TTC549 (cell line): Measurements from ENCODE around the gene GRM2.

Experiments used
- FAIRE-seq: peaks from 2 replicates; lab custom pipeline; 2012; peaks lifted over from hg19 to GRCh38; lab: Jason Lieb, UNC

Gene GRM2

GRCh38 chr3:51706021-51706485 lies 815 bp upstream of the GRM2 start:
- FAIRE-seq = no peak

DNA sequence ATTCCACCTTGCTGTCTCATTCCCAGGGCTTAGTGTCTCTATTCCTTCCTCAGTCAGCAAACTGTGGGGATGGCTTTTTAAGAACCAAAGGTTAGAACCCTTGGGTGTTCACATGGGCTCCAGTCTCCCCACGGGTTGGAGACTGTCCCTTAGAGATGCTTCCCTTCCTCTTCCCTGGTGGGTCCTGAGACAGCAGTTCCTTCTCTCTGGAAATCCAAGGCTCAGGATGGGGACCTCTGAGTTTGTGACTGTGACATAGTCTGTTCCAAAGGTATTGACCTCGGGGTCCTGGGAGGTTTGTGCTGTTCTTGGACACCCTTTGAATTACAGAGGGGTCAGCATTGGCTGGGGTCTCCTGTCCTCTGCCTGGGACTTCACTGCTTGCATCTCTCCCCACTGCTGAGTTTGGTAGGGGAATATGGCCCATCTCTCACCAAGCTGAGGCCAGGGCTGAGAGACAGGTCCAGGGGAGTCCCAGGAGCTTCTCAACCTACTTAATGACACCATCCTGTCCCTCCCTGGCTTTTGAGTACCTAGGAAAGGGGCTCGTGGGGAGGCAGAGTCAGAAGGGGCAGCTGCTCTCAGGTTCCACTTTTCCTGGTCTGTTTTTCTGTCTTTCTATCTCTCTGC lies 1.5 kb downstream of the GRM2 start:
- no peak for FAIRE-seq

GRCh38 chr3:51709004-51709420 lies 2.1 kb downstream of the GRM2 start:
- FAIRE-seq = no peak

GRCh38 chr3:51709675-51710074 lies 2.8 kb downstream of the GRM2 start:
- no peak for FAIRE-seq

DNA sequence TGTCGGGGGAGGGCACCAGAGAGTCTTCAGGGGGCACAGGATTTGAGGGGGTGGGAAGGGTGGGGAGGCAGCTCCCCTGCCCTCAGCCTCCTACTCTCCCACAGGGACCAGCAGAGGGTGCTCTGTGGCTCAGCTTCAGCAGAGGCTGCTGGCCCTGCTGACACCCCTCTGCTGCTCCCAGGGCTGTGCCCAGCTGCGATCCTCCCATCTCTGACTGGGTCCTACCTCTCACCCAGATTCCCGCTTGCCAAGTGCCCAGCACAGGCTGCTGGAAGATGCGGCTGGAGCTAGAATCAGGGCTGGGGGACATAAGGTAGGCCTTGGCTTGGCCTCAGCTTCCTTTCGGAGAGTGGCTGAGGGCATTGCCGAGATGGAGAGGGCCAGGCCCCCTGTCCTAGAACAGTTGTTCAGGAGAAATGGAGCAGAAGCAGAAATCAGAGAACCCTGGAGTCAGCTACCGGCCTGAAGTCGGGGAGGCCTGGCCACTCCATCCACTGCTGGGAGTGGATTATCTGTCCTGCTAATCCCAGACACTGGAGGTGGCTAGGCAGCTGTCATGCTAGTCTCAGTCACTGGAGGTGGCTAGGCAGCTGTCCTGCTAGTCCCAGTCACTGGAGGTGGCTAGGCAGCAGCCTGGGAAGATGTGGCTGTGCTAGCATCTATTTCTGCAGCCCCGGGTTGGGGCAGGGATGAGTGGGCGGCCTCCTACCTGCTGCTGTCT lies 3.9 kb downstream of the GRM2 start:
- no peak for FAIRE-seq

DNA sequence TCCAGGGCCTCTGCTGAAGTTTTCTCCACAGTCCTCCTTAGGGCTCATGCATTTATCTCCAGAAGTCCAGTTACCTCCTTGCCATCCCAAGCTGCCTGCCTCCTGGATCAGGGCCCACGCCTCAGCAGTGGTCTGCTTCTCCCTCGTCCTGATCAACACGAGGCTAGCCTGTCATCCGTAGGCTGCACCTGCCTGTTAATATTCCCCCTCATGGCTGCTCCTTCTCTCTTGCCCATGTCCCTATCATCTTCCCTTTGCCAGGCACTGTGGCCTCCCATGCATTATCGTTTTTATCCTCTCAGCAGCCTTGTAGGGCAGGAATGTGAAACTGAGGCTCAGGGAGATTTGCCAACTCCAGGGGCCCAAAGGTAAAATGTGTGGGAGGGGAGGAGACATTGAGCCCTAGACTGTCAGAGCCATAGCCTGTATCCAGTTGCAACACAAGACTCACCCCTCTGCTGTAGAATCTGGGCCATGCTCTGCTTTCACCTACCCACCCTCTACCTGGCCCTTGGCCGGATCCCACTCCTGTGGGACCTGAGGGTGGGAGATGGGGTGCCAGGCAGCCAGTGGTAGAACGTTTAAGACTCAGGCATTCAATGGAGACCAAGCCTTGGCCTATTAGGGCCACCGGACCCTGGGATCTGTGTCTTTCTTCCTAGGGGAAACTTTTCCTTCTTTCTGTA lies 4.6 kb downstream of the GRM2 start:
- no peak for FAIRE-seq

GRCh38 chr3:51712038-51712420 lies 5.2 kb downstream of the GRM2 start:
- FAIRE-seq = no peak

- no peak for FAIRE-seq
Measured at GRCh38 chr3:51712511-51712931, 5.7 kb downstream of the GRM2 start.

DNA sequence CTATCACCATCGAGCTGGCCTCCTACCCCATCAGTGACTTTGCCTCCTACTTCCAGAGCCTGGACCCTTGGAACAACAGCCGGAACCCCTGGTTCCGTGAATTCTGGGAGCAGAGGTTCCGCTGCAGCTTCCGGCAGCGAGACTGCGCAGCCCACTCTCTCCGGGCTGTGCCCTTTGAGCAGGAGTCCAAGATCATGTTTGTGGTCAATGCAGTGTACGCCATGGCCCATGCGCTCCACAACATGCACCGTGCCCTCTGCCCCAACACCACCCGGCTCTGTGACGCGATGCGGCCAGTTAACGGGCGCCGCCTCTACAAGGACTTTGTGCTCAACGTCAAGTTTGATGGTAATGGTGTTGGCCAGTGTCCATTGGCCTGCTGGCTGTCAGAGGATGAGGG lies 6.1 kb downstream of the GRM2 start:
- no peak for FAIRE-seq

GRCh38 chr3:51715231-51715976 lies 8.5 kb downstream of the GRM2 start:
- no peak for FAIRE-seq

DNA sequence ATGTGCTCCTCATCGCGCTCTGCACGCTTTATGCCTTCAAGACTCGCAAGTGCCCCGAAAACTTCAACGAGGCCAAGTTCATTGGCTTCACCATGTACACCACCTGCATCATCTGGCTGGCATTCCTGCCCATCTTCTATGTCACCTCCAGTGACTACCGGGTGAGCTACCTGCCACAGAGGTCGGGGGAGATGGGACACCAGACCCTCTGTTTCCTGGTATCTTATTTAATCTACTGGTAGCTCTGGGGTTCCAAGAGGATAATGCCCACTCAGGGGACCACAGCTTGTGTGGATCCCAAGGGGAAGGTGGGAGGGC lies 9.1 kb downstream of the GRM2 start:
- no peak for FAIRE-seq

DNA sequence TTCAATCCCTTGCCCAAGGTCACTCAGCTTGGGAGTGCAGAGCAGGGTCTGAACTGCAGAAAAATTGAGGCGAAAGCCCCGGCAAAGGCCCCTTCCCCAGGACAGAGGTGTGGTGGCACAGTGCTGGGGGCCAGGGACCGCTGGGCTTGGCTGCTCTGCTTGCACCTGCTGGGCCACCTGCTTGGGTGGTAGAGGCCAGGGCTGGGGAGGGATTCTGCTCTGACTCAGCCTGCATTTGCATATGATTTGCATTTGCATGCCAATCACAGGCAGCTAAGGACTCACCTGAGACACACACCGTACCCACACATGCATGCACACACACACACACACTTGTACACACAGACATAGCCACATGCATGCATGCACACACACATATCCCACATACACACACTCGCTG lies 9.9 kb downstream of the GRM2 start:
- no peak for FAIRE-seq

DNA sequence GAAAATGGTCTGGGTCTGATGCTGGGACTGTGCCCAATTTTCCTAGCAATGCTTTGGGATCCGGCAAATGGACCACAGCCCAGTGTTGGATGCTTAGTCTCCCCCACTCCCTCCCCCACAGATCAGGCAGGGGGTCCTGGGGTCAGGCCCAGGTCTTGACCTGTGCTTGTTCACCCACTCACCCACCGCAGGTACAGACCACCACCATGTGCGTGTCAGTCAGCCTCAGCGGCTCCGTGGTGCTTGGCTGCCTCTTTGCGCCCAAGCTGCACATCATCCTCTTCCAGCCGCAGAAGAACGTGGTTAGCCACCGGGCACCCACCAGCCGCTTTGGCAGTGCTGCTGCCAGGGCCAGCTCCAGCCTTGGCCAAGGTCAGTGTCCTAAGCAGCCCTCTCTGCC lies 10.6 kb downstream of the GRM2 start:
- FAIRE-seq = no peak

- no peak for FAIRE-seq
Measured at GRCh38 chr3:51717947-51718346, 11.1 kb downstream of the GRM2 start.

DNA sequence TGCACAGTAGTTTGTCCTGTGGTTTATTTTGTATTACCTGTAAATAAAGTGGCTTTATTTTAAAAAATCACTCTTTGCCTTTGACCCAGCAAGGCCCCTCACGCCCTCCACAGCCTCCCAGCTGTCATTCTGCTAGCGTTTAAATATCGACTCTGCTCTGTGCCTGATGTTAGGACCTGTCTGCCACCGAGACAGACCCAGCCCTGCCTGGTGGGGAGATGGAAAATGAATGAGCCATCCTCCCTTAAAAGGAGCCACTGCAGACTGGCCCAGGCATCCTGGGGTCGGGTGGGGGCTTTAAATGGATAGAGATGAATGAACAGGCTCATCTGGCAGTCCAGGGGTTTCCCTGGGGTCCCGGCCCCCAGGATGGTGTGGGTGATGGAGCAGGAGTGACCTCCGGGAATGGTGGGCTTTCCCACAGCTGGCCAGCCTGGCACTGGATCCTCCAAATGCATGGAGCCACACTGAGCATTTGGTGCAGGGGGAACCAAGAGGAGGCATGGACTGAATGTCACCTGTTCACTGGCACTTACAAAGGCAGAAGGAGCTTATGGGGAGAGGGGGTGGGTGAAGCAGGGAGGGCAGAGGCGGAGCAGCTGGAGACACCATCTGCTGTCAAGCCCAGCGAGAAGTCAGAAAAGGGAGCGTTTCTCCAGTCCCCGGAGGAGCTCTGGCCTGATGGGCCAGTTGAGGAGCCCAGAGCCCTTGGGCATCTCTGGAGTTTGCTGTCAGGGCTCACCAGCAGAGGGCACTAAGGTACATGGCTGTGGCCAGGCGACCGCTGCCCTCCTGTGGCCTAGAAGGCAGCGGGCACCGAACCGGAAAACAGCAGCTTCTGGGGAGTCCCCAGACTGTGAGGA lies 11.9 kb downstream of the GRM2 start:
- FAIRE-seq = no peak

DNA sequence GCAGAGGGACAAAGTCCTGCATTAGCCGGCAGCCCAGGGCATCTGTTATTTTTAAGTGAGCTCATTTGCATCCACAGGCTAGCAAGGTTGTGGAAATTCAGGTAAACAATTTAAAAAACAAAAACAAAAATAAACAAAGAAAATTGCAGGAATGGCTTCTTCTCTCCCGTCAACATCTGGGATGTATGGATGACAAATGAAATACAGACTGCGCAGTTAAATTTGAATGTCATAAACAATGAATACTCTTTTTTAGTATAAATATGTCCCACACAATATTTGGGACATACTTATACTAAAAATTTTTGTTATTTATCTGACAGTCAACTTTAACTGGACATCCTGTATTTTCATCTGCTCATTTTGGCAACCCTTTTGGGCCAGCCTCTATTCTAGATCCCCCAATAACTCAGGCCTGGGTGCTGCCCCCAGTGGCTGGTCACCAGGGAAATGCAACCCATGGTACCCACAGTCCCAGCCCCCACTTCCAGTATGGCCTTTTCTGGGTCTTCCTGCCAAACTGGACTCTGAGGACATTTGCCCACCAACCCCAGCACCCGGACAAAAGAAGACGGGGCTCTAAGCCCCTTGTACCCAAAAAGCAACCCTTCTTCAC lies 12.7 kb downstream of the GRM2 start:
- FAIRE-seq = no peak

- no peak for FAIRE-seq
Measured at GRCh38 chr3:51720292-51721061, 13.6 kb downstream of the GRM2 start.

DNA sequence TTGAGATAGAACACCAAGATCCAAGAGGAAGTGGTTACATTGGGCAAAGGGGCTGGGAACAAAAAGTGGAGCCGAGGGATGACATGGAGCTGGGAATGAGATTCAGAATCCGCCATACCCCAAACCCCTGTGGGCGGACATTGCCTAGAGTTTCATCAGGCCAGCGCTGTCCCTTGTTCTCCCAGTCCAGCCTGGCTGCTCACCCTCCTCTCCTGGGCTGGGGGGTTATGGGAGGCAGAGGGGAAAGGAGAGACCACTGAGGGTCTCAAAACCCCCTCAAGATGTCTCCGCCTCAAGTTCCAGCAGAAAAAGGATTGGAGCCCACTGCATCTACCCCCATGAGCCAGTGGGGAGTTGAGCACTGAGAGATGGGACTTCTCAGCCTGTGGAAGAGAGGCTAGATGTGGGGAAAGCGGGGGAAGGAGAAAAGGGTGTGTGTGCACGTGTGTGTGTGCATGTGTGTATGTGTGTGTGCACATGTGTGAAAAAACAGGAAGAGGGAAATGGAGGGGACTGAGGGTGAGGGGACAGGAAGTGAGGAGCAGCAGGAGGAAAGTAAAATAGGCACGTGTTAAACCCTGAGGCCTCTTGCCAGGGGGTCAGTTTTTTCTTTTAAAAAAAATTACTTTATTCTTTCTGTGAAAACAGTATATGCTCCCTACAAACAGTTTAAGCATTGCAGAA lies 14.3 kb downstream of the GRM2 start:
- FAIRE-seq = no peak

DNA sequence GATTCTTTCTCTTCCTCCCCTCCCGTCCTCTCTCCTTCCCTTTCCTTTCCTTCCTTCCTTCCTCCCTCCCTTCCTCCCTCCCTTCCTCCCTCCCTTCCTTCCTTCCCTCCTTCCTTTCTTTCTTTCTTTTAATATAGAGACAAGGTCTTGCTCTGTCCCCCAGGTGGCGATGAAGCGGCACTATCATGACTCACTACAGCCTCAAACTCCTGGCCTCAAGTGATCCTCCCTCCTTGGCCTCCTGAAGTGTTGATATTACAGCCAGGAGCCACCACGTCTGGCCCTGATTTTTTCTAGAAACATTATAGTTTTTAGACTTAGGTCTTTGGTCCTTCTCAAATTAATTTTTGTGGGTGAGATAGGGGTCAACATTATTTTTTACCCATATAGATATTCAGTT lies 15.5 kb downstream of the GRM2 start:
- no peak for FAIRE-seq

DNA sequence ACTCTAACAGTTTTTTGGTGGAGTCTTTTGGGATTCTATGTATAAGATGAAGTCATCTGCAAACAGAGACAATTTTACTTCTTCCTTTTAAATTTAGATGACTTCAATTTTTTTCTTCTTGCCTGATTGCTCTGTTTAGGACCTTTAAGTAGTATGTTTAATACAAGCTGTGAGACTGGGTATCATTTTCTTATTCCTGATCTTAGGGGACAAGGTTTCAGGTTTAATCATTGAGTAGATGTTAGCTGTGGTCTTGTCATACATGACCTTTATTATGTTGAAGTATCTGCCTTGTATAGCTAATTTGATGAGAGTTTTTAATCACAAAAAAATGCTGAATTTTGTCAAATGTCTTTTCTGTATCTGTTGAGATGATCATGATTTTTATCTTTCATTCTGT lies 20.6 kb downstream of the GRM2 start:
- no peak for FAIRE-seq
